Activated T-cell treated with anti-CD3 and anti-CD28 coated beads for 4 hours (primary cell): Measurements from ENCODE around the gene C4orf17.

Experiments
- DNase-seq: peaks from one replicate; pipeline ENCODE4 v3.0.0-alpha.2; 2020

C4orf17 gene

DNA sequence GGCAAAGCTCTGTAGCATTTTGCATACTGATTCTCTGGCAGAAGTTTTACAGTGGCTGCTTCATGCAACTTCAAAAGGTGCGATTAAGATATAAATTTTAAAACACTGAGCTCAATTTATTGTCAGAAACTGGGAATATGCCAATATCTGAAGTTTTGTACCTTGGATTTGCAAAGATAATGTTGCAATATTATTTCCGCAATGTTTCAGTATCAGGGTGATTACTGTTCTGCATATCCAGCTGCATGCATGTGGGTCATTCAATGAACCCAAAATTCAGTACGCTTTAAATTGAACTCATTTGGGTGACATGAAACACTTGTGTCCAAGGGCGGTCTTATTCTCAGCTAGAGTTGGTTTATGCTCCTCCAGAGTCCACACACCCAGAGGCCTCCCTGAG lies 26.9 kb downstream of the C4orf17 start:
- no peak for DNase-seq

DNA sequence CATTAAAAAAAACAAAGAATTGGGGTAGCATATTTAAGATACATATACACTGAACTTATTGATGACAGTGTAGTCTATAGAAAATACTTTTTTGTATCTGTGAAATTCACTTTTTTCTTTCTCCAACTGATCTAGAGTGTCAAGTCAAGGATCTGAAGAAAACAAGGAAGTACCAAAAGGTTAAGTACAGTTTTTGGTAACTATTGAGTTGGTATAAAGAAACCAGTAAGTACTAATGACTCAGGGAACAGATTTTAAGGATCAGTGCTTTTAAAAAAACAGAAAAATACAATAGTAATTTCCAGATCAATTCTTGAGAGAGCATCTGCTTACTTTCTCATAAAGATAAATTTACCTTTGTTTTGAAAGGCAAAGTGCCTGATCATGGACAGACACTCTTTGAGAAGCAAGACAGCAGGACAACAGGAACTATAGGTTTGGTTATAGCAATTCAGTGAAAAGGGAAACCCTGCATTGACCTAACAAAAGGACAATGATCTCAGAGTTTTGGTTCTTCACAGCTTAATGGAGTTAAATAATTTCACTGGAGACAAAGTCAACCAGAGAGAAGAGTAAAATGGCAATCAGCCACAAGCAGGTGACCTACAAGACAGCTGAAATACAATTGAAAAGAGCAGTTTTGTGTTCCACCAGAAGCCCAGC lies 29.6 kb downstream of the C4orf17 start:
- DNase-seq: no peak

DNA sequence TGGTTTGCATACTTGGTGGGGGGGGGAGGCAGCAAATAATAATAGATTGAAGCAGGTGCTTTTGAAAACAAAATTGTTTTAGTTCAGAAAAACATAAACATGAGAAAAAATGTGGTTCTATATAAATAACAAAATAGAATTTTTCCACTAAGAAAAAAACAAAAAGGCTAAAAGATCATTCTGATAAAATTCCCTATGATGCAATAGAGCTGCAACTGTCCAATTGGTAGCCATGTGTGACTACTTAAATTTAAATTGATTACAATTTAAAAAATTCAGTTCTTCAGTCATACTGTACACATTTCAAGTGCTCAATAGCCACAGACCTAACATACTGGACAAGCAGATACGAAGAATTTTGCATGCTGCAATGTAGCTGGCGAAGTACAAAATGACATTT lies 42.1 kb downstream of the C4orf17 start:
- DNase-seq: no peak

DNA sequence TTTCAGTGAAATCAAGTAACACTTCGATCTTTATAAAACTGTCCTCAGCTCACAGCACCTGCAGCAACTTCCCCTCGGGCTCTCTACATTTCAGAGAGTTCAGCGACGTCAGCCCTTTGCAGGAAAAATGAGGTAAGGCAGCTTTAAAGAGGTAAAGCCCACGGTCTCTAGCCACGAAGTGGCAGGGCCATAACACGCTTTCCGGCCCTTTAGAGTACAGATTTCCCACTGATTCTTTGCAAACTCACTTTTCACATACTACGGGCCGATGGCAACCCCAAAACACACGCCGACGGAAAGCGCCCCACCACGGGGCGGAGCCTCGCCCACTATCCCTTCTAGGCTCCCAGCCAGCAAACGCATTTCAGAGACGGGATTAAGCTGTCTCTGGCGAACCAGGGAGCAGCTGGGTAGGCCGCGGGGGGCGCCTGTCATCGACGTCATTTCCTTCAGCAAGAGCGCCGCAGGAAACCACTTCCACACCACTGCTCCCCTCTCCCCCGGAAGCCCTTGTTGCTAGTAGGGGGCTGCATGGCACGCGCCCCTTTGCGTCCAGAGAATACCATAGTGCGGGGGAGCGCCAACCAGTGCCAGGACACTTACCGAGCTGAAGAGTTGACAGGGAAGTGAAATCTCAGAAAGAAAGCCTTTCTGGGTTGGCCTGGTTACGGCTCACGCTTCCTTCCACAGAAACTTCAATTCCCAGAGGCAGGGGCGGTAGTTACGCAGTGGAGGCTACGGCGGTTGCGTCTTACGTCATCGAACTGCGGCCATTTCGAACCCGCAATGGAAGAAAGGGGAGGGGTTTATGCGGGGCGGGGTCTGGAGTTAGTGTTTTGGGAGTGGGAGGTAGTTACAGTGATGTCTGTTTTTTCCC lies 52.7 kb downstream of the C4orf17 start, which contains the start of gene TRMT10A:
Gene TRMT10A (minus strand): TSS at position 730 of the 877 bp plus-strand sequence. CDS start 4,701 bp downstream, outside the sequence.
- DNase-seq: peak; percentile 96

DNA sequence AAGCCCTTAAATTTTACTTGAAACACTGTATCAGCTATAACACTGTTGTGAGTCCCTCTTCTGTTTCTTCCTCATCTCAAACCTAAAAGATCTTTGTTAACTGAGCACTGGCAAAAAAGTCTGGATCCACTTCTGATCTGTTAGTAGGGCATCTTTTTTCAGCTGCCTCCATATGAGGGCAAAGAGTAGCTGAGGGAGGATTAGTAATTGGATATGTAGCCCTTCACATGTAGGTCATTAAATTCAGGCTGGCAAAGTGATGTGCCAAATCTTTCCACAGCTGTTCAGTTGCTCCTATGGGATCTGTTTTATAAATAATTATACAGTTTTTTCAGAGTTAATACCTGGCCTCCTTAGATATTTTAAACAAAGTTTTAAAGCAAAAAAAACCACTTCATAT lies 54.1 kb downstream of the C4orf17 start:
- DNase-seq: no peak

DNA sequence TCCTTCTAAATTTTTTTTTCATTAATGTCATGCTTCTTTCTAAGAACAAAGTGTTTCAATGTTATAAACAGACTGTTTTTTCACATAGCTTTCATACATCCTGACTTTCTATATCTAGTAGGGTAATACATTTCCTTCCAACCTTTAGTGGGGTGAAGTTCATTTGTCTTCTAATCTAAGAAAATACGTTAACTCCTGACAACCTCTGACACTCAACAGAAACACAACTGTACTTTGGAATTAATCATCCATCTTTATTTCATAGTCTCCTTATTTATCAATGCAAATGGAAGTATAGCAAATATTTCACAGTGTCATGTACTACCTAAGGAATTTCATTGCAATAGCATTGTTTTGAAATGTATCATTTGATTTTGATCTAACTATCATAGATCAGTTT lies 61.1 kb downstream of the C4orf17 start:
- no peak for DNase-seq

DNA sequence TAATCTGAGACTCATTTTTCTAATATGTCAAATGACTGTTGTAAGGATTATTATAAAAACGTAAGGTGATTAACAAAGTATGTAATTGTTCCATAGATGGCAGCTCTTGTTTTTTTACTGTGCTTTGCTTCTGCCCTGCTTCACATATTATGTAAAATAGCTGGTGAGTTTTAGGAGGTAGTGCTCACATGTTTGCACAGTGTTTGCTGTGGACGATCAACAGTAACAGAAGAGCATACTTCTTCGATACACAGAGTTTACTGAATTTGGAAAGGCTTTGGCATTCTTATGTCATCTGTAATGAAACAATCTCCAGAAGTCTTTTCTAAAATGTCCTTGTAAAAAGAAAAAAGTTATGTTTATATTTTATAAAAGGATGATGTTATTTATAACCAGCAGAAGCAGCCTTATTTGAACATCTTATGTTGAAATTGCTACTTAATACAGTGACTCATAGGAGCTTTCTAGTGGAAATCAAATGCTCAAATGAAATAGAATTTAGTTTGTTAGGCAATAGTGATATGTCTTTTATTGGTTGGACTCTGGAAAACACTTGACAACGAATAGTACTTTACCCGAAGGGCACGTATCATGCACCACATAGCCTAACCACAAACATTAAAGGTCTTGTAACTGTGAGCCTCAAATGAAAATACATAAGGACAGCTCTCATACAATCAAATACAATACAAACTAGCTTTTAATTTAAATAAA lies 61.9 kb downstream of the C4orf17 start:
- DNase-seq: no peak

DNA sequence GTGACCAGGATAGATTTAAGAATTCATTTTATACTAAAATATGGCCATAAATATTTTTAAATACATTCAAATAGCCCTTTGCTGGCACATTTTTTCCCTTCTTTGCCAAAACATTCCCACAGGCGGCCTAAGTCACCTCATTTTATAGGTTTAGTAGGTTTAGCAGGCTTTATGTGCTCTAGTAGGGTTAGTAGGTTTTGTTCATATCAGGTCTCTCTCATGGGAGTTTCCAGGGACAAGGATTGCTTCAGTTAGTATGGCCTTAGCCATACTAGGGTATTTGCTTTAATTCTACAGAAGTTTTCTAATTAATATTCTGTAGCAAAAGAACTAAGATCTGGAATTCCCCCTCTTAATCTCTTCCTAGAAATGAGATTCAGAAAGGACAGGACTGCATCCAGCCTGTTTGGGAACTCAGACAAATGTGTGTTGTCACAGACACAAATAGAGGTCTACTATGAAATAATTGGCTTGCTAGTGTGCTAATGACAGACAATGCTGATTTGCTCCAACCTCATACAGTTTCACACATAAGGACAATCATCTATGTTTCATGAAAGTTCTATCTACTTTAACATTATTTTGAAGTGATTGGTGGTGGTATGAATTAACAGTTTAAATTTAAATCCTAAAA lies 63.0 kb downstream of the C4orf17 start:
- DNase-seq: no peak

DNA sequence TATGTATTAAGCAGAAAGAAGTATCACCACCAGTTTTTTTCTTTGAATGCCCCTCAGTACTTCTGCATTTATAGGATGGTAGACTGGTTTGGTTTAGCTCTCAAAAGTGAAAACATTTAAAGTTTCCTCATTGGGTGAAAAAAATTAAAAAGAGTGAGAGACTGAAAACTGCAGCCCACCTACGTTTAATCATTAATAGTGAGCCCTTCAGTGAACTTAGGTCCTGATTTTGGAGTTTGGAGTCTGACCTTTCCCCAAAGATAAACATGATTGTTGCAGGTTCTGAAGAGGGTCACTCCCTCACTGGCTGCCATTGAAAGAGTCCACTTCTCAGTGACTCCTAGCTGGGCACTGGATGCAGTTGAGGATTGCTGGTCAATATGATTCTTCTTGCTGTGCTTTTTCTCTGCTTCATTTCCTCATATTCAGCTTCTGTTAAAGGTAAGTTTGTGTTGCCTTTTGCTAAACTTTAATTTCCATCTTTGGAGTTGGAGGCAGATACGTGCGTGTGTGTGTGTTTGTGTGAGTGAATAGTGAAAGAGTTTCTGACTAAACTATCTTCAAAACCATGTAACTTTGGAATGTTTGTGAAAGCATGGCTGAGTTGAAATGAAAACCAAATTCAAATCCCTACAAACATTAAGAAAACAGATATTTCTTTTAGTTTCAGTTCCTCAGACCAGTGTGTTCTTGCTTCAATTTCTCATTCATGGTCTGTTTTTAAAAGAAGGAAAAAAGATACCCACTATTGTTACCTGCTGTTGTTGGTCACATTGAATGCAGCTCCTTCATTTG lies 63.9 kb downstream of the C4orf17 start, which contains the start of gene MTTP:
Gene MTTP (plus strand): TSS at position 295 of the 795 bp plus-strand sequence. CDS start 86 bp downstream, at position 381.
- DNase-seq: no peak

DNA sequence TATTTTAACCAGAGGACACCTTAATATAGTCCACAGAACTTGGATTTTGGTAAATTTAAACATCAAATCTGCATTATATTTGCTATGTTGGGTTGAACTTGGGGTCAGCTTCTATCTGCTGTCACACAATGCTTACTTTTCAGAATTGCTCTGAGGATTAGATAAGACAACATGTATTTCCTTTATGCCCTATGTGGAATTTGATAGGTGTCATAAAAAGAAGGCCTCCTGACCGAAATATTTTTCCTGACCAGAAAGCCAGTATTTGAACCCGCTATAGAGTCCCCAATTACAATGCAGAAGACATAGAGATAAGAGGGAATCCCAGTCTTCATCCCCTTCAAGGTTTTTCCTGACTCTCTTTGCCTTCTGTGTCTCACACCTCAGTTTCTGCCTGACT lies 67.9 kb downstream of the C4orf17 start:
- no peak for DNase-seq

DNA sequence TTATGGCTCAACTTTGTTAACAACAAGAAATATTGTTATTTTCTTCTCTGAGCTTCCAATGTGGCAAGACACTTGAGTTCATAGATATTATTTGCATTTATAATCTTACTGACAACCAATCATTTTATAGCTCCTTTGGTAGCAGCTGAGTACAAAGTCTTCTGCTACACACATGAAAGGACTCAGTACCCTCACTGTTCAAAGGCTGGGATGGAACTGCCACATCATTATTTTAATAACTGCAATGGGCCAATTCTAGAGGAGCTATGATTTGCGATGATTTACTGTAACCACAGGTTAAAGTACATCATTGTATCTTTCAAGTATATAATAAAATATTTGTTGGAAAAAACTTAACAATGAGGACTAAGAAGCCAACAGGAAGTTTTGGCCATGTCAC lies 74.7 kb downstream of the C4orf17 start:
- no peak for DNase-seq

DNA sequence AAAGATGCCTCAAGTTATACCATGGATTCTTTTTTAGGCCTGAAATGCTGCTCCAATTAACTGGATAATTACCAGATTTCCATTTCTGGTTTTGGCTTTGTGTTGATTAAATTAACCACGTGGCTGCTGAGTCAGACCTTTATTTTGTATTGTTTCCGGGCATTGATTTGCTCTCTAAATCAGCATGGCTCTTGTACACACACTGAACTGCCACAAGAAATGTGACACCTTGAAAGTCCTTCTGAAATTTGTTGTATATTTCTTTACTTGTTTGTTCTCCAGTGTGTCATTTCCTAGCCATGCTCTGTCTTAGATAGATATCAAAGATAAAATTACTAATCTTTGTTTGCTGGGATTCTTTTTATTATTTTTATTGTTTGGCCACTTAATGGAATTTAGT lies 75.5 kb downstream of the C4orf17 start:
- no peak for DNase-seq

DNA sequence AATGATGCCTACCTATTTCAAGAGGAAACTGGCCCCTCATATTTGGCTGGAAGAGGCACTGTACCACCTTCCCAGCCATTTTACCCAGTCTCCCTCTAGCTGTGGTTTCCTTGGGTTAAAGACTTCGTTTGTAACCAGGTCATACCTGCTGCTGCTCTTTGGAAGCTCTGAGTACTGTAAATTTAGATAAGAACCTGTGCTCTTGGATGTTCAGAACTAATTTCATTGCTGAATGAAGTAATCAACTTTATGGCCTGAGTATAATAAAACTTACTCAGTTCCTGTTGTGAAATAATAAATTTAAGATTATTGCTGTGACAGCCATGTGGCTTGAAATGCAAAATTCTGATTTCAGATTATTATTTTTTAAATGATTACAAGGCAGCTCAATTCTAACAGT lies 76.0 kb downstream of the C4orf17 start:
- no peak for DNase-seq

DNA sequence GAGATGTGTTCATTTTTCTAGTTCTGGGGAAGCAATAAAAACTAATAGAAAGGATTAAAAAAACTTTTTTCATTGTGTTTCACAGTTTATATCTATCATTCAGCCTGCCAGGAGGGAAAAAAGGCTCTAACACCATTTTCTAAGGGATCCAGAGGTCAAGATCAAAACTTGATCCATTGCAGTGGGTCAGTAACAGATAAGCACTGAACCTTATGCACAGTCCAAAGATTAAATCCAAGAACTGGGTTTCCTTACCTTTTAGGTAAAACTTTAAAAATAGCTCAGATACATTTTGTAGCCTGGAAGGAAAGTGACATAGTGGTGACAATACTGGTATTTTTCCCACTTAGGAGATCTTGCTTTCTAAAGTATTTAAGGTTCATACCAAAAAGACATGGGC lies 76.5 kb downstream of the C4orf17 start:
- DNase-seq: no peak

DNA sequence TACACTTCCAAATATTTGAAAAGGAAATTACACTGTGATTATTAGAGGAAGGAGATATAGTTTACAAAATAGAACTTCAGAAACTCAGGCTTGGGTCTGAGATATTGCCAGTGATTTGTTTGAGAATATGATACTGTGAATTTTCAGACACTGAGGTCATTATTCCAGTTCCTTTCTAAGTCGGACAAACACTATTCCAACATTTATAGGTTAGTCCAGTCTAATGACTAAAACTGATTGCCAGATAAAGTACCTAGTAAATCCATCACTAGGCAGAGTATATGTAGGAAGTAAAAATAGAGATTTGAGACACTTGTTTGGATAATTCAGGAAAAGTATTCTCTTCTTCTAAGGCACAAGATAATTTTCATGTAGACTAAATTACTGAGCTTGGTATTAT lies 77.0 kb downstream of the C4orf17 start:
- DNase-seq: no peak

DNA sequence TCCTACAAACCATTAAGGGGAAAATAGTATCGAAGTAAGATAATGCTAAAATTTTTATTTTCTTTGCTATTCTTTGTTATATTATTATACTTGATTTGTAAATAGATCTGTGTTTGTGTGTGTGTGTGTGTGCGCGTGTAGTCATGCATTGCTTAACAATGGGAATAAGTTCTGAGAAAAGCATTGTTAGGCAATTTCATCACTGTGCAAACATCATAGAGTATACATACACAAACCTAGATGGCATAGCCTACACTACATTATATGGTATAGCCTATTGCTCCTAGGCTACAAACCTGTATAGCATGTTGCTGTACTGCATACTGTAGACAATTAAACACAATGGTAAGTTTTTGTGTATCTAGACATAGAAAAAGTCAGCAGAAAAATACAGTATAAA lies 80.9 kb downstream of the C4orf17 start:
- DNase-seq: no peak
